Measurements from ENCODE around the gene INTS11. TPM values are rescaled to one million over a fixed set of nuclear protein-coding genes. Genes with fewer than 3 reads are reported as not detected.

The INTS11 gene
- total and polyA plus RNA-seq, 4 donors: 26.3 to 40.5 (median 34.5) TPM

DNA sequence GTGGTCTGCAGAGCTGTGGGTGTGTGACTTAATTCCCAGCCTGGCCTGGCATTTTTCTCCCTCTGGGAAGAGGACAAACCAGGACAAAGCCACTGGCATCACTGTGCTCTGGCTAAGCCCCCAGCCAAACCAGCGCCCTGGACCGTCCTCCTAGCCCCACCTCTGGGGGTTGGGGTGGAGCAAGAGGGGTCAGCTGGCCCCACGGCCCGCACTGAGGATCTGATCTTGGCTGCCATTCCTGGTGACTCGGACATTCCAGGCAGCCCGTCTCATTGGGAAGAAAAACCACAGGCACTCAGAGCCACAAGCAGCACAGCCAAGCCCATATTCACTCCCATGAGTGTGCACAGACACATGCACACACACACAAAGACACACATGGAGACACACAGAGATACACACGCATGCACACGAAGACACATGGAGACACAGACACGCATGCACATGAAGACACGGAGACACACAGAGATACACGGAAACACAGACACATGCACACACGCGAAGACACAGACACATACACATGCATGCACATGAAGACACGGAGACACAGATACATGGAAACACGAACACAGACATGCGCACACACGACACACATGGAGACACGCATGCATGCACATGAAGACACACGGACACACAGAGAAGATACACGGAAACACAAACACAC, 36.2 kb upstream of the INTS11 start:
- no peak overlapping the region for H3K4me3 ChIP-seq (ENCODE audit: low read depth in 1 of 3, low read length in 3 of 3)
- no peak for DNase-seq (ENCODE audit: low spot score)
- H3K4me1 ChIP-seq (ENCODE audit: control insufficient read depth in 4 of 4, insufficient read depth in 4 of 4, low read length in 3 of 4): no peaks in the 10 kb centered on the region
- no peaks in the 10 kb centered on the region for H3K36me3 ChIP-seq (ENCODE audit: control insufficient read depth in 4 of 4, insufficient read depth in 3 of 4, low read depth in 1 of 4, low read length in 3 of 4)
- no peak overlapping the region for H3K9ac ChIP-seq (ENCODE audit: low read depth in 1 of 2, low read length in 2 of 2)
- WGBS: 73% methylated on average over 20 of the region's 20 CpGs
- TF ChIP-seq, protein P1, sequence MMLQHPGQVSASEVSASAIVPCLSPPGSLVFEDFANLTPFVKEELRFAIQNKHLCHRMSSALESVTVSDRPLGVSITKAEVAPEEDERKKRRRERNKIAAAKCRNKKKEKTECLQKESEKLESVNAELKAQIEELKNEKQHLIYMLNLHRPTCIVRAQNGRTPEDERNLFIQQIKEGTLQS (IDR thresholded peaks at IDR 0.05): no peak
- no peak for TF ChIP-seq SP1 (IDR thresholded peaks at IDR 0.05)
- TF ChIP-seq HNF4A (conservative IDR thresholded peaks at IDR 0.05): no peak
- TF ChIP-seq TAF1 (conservative IDR thresholded peaks at IDR 0.05): no peak
- TF ChIP-seq, protein P2, sequence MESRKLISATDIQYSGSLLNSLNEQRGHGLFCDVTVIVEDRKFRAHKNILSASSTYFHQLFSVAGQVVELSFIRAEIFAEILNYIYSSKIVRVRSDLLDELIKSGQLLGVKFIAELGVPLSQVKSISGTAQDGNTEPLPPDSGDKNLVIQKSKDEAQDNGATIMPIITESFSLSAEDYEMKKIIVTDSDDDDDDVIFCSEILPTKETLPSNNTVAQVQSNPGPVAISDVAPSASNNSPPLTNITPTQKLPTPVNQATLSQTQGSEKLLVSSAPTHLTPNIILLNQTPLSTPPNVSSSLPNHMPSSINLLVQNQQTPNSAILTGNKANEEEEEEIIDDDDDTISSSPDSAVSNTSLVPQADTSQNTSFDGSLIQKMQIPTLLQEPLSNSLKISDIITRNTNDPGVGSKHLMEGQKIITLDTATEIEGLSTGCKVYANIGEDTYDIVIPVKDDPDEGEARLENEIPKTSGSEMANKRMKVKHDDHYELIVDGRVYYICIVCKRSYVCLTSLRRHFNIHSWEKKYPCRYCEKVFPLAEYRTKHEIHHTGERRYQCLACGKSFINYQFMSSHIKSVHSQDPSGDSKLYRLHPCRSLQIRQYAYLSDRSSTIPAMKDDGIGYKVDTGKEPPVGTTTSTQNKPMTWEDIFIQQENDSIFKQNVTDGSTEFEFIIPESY (IDR thresholded peaks at IDR 0.05): no peak
- peak; percentile 15 for TF ChIP-seq NR2F2 (IDR thresholded peaks at IDR 0.05)
- no peak overlapping the region for H3K27ac ChIP-seq (ENCODE audit: low read depth in 1 of 2, low read length in 2 of 2)
- H3K27me3 ChIP-seq (ENCODE audit: control insufficient read depth in 4 of 4, insufficient read depth in 4 of 4, low read length in 3 of 4): no peaks in the 10 kb centered on the region
- H3K9me3 ChIP-seq (ENCODE audit: control insufficient read depth in 4 of 4, low read length in 3 of 4): no peaks in the 10 kb centered on the region

DNA sequence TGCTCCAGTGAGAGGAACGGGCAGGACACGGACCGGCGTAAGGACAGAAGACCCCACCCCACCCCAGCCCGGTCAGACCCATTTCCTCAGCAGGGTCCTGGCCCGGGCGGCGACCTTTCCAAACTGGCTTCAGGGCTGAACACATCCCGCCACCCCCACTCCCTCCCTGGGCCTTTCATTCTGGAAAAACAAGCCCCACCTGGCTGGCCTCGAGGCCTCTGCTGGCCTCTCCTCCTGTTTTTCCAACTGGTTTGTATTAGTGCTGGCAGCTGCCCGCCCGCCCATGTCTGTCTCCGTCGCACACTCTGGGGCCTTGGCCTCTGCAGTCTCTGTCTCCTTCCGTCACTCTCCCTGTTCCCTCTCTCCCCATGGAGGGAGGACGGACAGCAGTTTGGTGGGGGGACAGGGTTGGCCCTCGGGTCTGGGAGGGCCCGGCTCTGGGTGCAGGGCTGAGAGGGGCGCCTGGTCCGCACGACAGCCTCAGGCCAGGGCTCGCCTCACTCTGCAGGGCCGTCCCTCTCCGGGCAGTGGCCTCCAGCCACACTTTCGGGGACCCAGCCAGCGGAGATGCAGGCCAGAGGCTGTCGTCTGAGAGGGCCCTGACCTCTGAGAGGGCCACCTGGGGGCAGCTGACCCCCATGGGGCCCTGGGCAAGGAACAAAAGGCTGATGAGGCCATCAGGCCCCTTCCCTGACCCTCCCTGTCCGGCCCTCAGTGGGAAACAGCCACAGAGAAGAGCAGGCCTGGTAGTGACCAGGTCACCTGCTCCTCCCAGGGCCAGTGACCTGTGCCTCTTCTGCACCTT, 35.4 kb upstream of the INTS11 start:
- Histone ChIP-seq H3K9me3 (ENCODE audit: control insufficient read depth in 4 of 4, low read length in 3 of 4) (no peaks in the 10 kb centered on the region), H3K27me3 (ENCODE audit: control insufficient read depth in 4 of 4, insufficient read depth in 4 of 4, low read length in 3 of 4) (no peaks in the 10 kb centered on the region), H3K27ac (ENCODE audit: low read depth in 1 of 2, low read length in 2 of 2) (peak overlapping the region in 1 of 2 donors; percentile 25), H3K9ac (ENCODE audit: low read depth in 1 of 2, low read length in 2 of 2) (no peak overlapping the region), H3K4me3 (ENCODE audit: low read depth in 1 of 3, low read length in 3 of 3) (no peak overlapping the region), H3K36me3 (ENCODE audit: control insufficient read depth in 4 of 4, insufficient read depth in 3 of 4, low read depth in 1 of 4, low read length in 3 of 4) (no peaks in the 10 kb centered on the region), H3K4me1 (ENCODE audit: control insufficient read depth in 4 of 4, insufficient read depth in 4 of 4, low read length in 3 of 4) (peaks cover 0 to 3% (median 0%) of the 10 kb centered on the region in 4 donors)
- WGBS: 67% methylated on average over 28 of the region's 28 CpGs
- TF ChIP-seq RXRA (IDR thresholded peaks at IDR 0.05) (no peak), HNF4G (IDR thresholded peaks at IDR 0.05) (no peak), GABPA (IDR thresholded peaks at IDR 0.05 in 1 of 2, conservative IDR thresholded peaks at IDR 0.05 in 1 of 2) (no peak), FOXA1 (IDR thresholded peaks at IDR 0.05) (no peak), NR2F2 (IDR thresholded peaks at IDR 0.05) (no peak), YY1 (IDR thresholded peaks at IDR 0.05) (no peak), HNF4A (conservative IDR thresholded peaks at IDR 0.05) (no peak), FOXA2 (IDR thresholded peaks at IDR 0.05) (no peak), SP1 (IDR thresholded peaks at IDR 0.05) (no peak), JUND (IDR thresholded peaks at IDR 0.05) (no peak)
- TF ChIP-seq, protein P3, sequence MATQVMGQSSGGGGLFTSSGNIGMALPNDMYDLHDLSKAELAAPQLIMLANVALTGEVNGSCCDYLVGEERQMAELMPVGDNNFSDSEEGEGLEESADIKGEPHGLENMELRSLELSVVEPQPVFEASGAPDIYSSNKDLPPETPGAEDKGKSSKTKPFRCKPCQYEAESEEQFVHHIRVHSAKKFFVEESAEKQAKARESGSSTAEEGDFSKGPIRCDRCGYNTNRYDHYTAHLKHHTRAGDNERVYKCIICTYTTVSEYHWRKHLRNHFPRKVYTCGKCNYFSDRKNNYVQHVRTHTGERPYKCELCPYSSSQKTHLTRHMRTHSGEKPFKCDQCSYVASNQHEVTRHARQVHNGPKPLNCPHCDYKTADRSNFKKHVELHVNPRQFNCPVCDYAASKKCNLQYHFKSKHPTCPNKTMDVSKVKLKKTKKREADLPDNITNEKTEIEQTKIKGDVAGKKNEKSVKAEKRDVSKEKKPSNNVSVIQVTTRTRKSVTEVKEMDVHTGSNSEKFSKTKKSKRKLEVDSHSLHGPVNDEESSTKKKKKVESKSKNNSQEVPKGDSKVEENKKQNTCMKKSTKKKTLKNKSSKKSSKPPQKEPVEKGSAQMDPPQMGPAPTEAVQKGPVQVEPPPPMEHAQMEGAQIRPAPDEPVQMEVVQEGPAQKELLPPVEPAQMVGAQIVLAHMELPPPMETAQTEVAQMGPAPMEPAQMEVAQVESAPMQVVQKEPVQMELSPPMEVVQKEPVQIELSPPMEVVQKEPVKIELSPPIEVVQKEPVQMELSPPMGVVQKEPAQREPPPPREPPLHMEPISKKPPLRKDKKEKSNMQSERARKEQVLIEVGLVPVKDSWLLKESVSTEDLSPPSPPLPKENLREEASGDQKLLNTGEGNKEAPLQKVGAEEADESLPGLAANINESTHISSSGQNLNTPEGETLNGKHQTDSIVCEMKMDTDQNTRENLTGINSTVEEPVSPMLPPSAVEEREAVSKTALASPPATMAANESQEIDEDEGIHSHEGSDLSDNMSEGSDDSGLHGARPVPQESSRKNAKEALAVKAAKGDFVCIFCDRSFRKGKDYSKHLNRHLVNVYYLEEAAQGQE (IDR thresholded peaks at IDR 0.05): no peak
- TF ChIP-seq, protein P2 (IDR thresholded peaks at IDR 0.05): no peak
- TF ChIP-seq, protein P4, sequence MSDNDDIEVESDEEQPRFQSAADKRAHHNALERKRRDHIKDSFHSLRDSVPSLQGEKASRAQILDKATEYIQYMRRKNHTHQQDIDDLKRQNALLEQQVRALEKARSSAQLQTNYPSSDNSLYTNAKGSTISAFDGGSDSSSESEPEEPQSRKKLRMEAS (IDR thresholded peaks at IDR 0.05): no peak
- TF ChIP-seq, protein P5, sequence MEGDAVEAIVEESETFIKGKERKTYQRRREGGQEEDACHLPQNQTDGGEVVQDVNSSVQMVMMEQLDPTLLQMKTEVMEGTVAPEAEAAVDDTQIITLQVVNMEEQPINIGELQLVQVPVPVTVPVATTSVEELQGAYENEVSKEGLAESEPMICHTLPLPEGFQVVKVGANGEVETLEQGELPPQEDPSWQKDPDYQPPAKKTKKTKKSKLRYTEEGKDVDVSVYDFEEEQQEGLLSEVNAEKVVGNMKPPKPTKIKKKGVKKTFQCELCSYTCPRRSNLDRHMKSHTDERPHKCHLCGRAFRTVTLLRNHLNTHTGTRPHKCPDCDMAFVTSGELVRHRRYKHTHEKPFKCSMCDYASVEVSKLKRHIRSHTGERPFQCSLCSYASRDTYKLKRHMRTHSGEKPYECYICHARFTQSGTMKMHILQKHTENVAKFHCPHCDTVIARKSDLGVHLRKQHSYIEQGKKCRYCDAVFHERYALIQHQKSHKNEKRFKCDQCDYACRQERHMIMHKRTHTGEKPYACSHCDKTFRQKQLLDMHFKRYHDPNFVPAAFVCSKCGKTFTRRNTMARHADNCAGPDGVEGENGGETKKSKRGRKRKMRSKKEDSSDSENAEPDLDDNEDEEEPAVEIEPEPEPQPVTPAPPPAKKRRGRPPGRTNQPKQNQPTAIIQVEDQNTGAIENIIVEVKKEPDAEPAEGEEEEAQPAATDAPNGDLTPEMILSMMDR (IDR thresholded peaks at IDR 0.05; ENCODE audit: low read depth, low read length, missing input control): no peak
- TF ChIP-seq, protein P1 (IDR thresholded peaks at IDR 0.05): no peak
- DNase-seq (ENCODE audit: low spot score): no peak

Data from liver (tissue), 9 donors.